B cell (primary cell): ENCODE measurements around the gene JADE3. TPM values are rescaled to one million over a fixed set of nuclear protein-coding genes. Genes with fewer than 3 reads are reported as not detected.

Experiments
- ATAC-seq: fragments of 200-7000 bp; cut with Tn5 transposase; one replicate; pipeline ENCODE4 v1.10.0; 2021; ENCODE audit warnings: low read depth, mild to moderate bottlenecking, moderate number of reproducible peaks, moderate library complexity
- CTCF ChIA-PET: fragments of 350-600 bp; sonication (Branson Sonifier 250); formaldehyde crosslinking; loops from one replicate; lab custom pipeline; 2021; ENCODE audit warnings: antibody characterized with exemption, inconsistent platforms; lab: Charles Lee
- POLR2A ChIA-PET: fragments of 350-600 bp; sonication (Branson Sonifier 250); formaldehyde crosslinking; loops from one replicate; lab custom pipeline; 2021; ENCODE audit warnings: antibody characterized with exemption; lab: Charles Lee
- DNase-seq: peaks from one replicate; pipeline ENCODE4 v3.0.0; 2013
- H2AFZ ChIP-seq: 2 replicates; pipeline ENCODE4 v1.6.1; 2012; ENCODE audit warnings: mild to moderate bottlenecking, low read depth, low read length; ENCODE audit not compliant: insufficient read depth, poor library complexity, severe bottlenecking
- H3K27ac ChIP-seq, 2 donors: 1 replicate in 1 of 2; 2 replicates in 1 of 2; pipeline ENCODE4 v1.5.1; 2012 to 2013; ENCODE audit warnings: low read length in 2 of 2, mild to moderate bottlenecking in 2 of 2, moderate library complexity in 1 of 2
- H3K27me3 ChIP-seq, 4 experiments: fragments of 200-600 bp in 1 of 4; sonication (generic) in 1 of 4; replicated peaks in 1 of 4; 1 replicate in 2 of 4; 2 replicates in 2 of 4; pipeline versions ENCODE4 v1.6.1 to v1.7.0; 2013 to 2016; ENCODE audit warnings: low read length in 3 of 4, mild to moderate bottlenecking in 2 of 4, mixed read lengths in 1 of 4, moderate library complexity in 1 of 4; ENCODE audit not compliant: insufficient read depth in 4 of 4, control insufficient read depth in 3 of 4; ENCODE audit errors: control extremely low read depth in 1 of 4
- H3K36me3 ChIP-seq, 2 experiments: replicated peaks in 1 of 2; 1 replicate in 1 of 2; 2 replicates in 1 of 2; pipeline versions ENCODE4 v1.6.1 to v1.7.1; 2013; ENCODE audit warnings: low read length in 1 of 2; ENCODE audit not compliant: insufficient read depth in 2 of 2, control insufficient read depth in 1 of 2; ENCODE audit errors: control extremely low read depth in 1 of 2, extremely low read depth in 1 of 2
- H3K4me1 ChIP-seq, 2 donors: fragments of 200-600 bp in 1 of 2; sonication (generic) in 1 of 2; 1 replicate in 1 of 2; 2 replicates in 1 of 2; pipeline versions ENCODE4 v1.5.1 to v1.6.1; 2013 to 2017; ENCODE audit warnings: low read length in 2 of 2; ENCODE audit not compliant: control insufficient read depth in 2 of 2, insufficient read depth in 2 of 2
- H3K4me2 ChIP-seq: replicated peaks from 2 replicates; pipeline ENCODE3; 2012; ENCODE audit warnings: mild to moderate bottlenecking, low read depth, low read length; ENCODE audit not compliant: poor library complexity, severe bottlenecking
- H3K4me3 ChIP-seq, 5 experiments: fragments of 200-600 bp in 1 of 5; sonication (generic) in 1 of 5; 1 replicate in 3 of 5; 2 replicates in 2 of 5; pipeline versions ENCODE4 v1.5.1 to v1.7.0; 2011 to 2016; ENCODE audit warnings: low read length in 4 of 5, mild to moderate bottlenecking in 4 of 5, low read depth in 2 of 5, control low read depth in 1 of 5, moderate library complexity in 1 of 5; ENCODE audit not compliant: insufficient read depth in 1 of 5; ENCODE audit errors: control extremely low read depth in 1 of 5, extremely low read depth in 1 of 5
- H3K79me2 ChIP-seq: fragments of 200-600 bp; sonication (generic); one replicate; pipeline ENCODE4 v1.6.0; 2016; ENCODE audit warnings: low read length; ENCODE audit not compliant: control insufficient read depth, insufficient read depth
- H3K9ac ChIP-seq: fragments of 200-600 bp; sonication (generic); 2 replicates; pipeline ENCODE4 v1.6.1; 2017; ENCODE audit warnings: mild to moderate bottlenecking, low read length, moderate library complexity
- H3K9me3 ChIP-seq, 3 donors: one replicate each; pipeline versions ENCODE4 v1.6.1 to v1.7.1; 2013; ENCODE audit warnings: low read length in 2 of 3; ENCODE audit not compliant: control insufficient read depth in 2 of 3, insufficient read depth in 1 of 3; ENCODE audit errors: control extremely low read depth in 1 of 3
- H4K20me1 ChIP-seq: 2 replicates; pipeline ENCODE4 v1.6.0; 2012; ENCODE audit warnings: mild to moderate bottlenecking, low read length; ENCODE audit not compliant: insufficient read depth, control insufficient read depth, poor library complexity, severe bottlenecking
- H3K27ac Mint-ChIP-seq: one replicate; pipeline ENCODE4 v1.8.0; 2021; ENCODE audit warnings: mixed read lengths
- H3K27me3 Mint-ChIP-seq: one replicate; pipeline ENCODE4 v1.8.0; 2021; ENCODE audit warnings: mixed read lengths
- H3K4me1 Mint-ChIP-seq: one replicate; pipeline ENCODE4 v1.8.0; 2021; ENCODE audit warnings: mixed read lengths
- H3K4me3 Mint-ChIP-seq: one replicate; pipeline ENCODE4 v1.8.0; 2021; ENCODE audit warnings: mixed read lengths
- H3K9me3 Mint-ChIP-seq: one replicate; pipeline ENCODE4 v1.8.0; 2022; ENCODE audit warnings: mixed read lengths; ENCODE audit not compliant: insufficient read depth
- EZH2 ChIP-seq: IDR thresholded peaks from 2 replicates; pipeline ENCODE4 v1.6.1; 2012; ENCODE audit warnings: borderline replicate concordance, low read depth, mild to moderate bottlenecking, moderate library complexity, low read length; ENCODE audit not compliant: insufficient read depth, poor library complexity, severe bottlenecking
- WGBS: methylation state at CpG from one replicate; pipeline ENCODE4 v1.1.5; 2013; ENCODE audit warnings: missing lambda C conversion rate; ENCODE audit not compliant: insufficient coverage; 5-methylcytosine and 5-hydroxymethylcytosine counted together
- intact Hi-C: fragments of 100-400 bp; cut with micrococcal nuclease; formaldehyde crosslinking; loops from one replicate; pipeline ENCODE4 v1.10.0; 2022
- polyA plus RNA-seq: library from polyadenylated mRNA; depleted of rRNA; stranded (reverse); fragments of >200 nt; gene quantifications from 2 replicates; pipeline ENCODE4 v1.2.3, GENCODE V29; 2012
- total RNA-seq, 2 donors: library from RNA; stranded (reverse); fragments of 120-200 nt in 1 of 2; gene quantifications; 1 replicate in 1 of 2; 2 replicates in 1 of 2; pipeline versions ENCODE4 v1.2.3 to v1.2.4, GENCODE V29; 2013 to 2022
- TF ChIP-seq, protein P1 (sequence below): fragments of 200-600 bp; IDR thresholded peaks from one replicate; pipeline ENCODE4 v1.8.0; 2022; ENCODE audit warnings: antibody characterized with exemption, mild to moderate bottlenecking

Gene JADE3
- total and polyA plus RNA-seq, 2 donors (not counting 1 experiment from before 2014, with no cell fraction given) = 3.6 to 23.4 TPM

DNA sequence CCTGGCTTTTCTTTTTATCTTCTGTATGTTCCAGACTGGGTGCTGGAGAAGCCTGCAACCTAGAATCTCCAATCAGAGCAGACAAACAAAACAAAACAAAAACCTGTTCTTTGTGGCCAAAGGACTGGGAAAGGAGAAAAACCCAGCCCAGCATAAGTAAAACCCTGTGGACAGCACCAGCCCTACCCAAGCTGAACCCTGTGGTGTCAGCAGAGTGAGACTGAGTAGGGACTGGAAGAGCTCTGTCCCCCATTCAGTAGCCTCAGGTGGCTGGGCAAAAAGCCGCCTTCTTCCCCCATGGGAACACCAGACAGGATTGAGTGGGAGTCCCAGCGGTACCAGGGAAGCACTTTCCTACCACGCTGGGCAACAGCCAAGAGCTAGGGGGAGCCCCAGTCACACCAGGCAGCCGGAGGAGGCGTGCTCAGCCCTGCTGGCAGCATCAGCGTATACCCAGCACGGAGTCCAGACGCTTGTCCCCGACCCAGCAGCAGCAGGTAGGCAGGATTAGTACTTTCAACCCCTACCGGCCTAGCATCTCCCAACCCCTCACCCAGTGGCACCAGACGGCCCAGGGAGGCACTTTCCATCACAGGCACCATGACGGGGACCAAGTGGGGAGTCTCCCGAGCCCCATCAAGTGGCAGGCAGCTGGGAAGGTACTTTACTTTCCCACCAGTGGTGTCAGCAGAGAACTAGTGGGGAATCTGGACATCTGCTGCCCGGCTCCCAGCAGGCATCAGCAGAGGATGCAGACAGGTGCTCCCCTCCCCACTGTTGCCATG is 8.6 kb upstream of the JADE3 start:
- H3K79me2 ChIP-seq = no peaks in the 10 kb centered on the region
- 0% methylated on average over 4 of the region's 14 CpGs for WGBS
- no peaks in the 10 kb centered on the region for H3K27me3 Mint-ChIP-seq
- peaks cover 0 to 7% of the 10 kb centered on the region in 2 donors for H3K4me1 ChIP-seq
- peak overlapping the region in 4 of 5 experiments; percentile 35 to 56 (median 48) for H3K4me3 ChIP-seq
- CTCF ChIA-PET = interaction anchor here (0.6 to 3.7 kb wide), 22 partner anchors 9 to 459 kb away, joined by 3 to 57 read pairs (median 6); partner anchors contain the start of gene JADE3
- no peaks in the 10 kb centered on the region for H3K27me3 ChIP-seq
- H3K4me3 Mint-ChIP-seq = peak overlapping the region; percentile 82
- TF ChIP-seq, protein P1, sequence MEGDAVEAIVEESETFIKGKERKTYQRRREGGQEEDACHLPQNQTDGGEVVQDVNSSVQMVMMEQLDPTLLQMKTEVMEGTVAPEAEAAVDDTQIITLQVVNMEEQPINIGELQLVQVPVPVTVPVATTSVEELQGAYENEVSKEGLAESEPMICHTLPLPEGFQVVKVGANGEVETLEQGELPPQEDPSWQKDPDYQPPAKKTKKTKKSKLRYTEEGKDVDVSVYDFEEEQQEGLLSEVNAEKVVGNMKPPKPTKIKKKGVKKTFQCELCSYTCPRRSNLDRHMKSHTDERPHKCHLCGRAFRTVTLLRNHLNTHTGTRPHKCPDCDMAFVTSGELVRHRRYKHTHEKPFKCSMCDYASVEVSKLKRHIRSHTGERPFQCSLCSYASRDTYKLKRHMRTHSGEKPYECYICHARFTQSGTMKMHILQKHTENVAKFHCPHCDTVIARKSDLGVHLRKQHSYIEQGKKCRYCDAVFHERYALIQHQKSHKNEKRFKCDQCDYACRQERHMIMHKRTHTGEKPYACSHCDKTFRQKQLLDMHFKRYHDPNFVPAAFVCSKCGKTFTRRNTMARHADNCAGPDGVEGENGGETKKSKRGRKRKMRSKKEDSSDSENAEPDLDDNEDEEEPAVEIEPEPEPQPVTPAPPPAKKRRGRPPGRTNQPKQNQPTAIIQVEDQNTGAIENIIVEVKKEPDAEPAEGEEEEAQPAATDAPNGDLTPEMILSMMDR = peak; percentile 75
- no peak for TF ChIP-seq EZH2
- peak overlapping the region; percentile 56 for H3K9ac ChIP-seq
- POLR2A ChIA-PET = interaction anchor here (0.5 to 1.0 kb wide), 2 partner anchors 9 to 76 kb away, joined by 4 to 7 read pairs; no protein-coding TSS in a partner anchor
- intact Hi-C loops = loop anchor here (1.0 kb wide), 3 partner anchors 75 to 190 kb away; no protein-coding TSS in a partner anchor
- no peaks in the 10 kb centered on the region for H4K20me1 ChIP-seq
- H3K4me2 ChIP-seq = peak overlapping the region; percentile 79
- H3K27ac Mint-ChIP-seq = no peak overlapping the region
- H3K9me3 ChIP-seq = no peaks in the 10 kb centered on the region
- no peak overlapping the region for H3K27ac ChIP-seq
- H3K4me1 Mint-ChIP-seq = no peaks in the 10 kb centered on the region
- H3K36me3 ChIP-seq = no peaks in the 10 kb centered on the region
- H3K9me3 Mint-ChIP-seq = no peaks in the 10 kb centered on the region
- DNase-seq = peak; percentile 82
- H2AFZ ChIP-seq = peak overlapping the region; percentile 75
- peak; percentile 99 for ATAC-seq

- H3K27me3 Mint-ChIP-seq = no peaks in the 10 kb centered on the region
- WGBS = no CpG with 5 or more reads among the region's 2 CpGs
- no peaks in the 10 kb centered on the region for H3K36me3 ChIP-seq
- TF ChIP-seq, protein P1 = no peak
- no peak for TF ChIP-seq EZH2
- ATAC-seq (no peak), DNase-seq (no peak)
- H3K4me1 ChIP-seq = peaks cover 0 to 7% of the 10 kb centered on the region in 2 donors
- H4K20me1 ChIP-seq = no peaks in the 10 kb centered on the region
- no peak overlapping the region for H3K4me2 ChIP-seq
- H3K4me3 ChIP-seq = no peak overlapping the region
- no peak overlapping the region for H3K9ac ChIP-seq
- H3K4me3 Mint-ChIP-seq = no peak overlapping the region
- H2AFZ ChIP-seq = no peak overlapping the region
- no peak overlapping the region for H3K27ac Mint-ChIP-seq
- ChIA-PET POLR2A (interaction anchor here (1.0 kb wide), 1 partner anchor 8 kb away, joined by 4 read pairs; no protein-coding TSS in a partner anchor), CTCF (interaction anchor here (0.9 to 3.7 kb wide), 10 partner anchors 8 to 187 kb away, joined by 3 to 57 read pairs (median 14); partner anchors contain the start of gene JADE3)
- H3K27ac ChIP-seq = no peak overlapping the region
- intact Hi-C loops = no loop called here
- no peaks in the 10 kb centered on the region for H3K9me3 ChIP-seq
- H3K79me2 ChIP-seq = no peaks in the 10 kb centered on the region
- H3K4me1 Mint-ChIP-seq = no peaks in the 10 kb centered on the region
- H3K27me3 ChIP-seq = no peaks in the 10 kb centered on the region
- H3K9me3 Mint-ChIP-seq = no peaks in the 10 kb centered on the region
Measured at GRCh38 chrX:46904626-46905025, 7.6 kb upstream of the JADE3 start.
